Natural killer cell (primary cell): ENCODE results near the gene ART4. TPM values are rescaled to one million over a fixed set of nuclear protein-coding genes. Genes with fewer than 3 reads are reported as not detected.

ENCODE experiments used
- ATAC-seq, 3 donors: fragments of 150-1000 bp in 2 of 3; fragments of 200-7000 bp in 1 of 3; cut with Tn5 transposase; 1 replicate in 1 of 3; 2 replicates in 2 of 3; pipeline ENCODE4 v1.10.0; 2021; ENCODE audit warnings: mild to moderate bottlenecking in 2 of 3, moderate library complexity in 2 of 3
- DNase-seq, 2 donors: peaks; one replicate each; pipeline versions ENCODE4 v3.0.0 to v3.0.0-alpha.2; 2013 to 2021; ENCODE audit warnings: mixed read lengths in 1 of 2
- H3K27ac ChIP-seq: one replicate; pipeline ENCODE4 v1.5.1; 2013; ENCODE audit warnings: mild to moderate bottlenecking, low read length
- H3K27me3 ChIP-seq: one replicate; pipeline ENCODE4 v1.6.1; 2013; ENCODE audit warnings: low read length; ENCODE audit not compliant: control insufficient read depth, insufficient read depth
- H3K36me3 ChIP-seq: one replicate; pipeline ENCODE4 v1.6.1; 2013; ENCODE audit warnings: low read length; ENCODE audit not compliant: control insufficient read depth, insufficient read depth
- H3K4me1 ChIP-seq: one replicate; pipeline ENCODE4 v1.6.1; 2013; ENCODE audit warnings: low read length; ENCODE audit not compliant: control insufficient read depth, insufficient read depth
- H3K4me3 ChIP-seq: one replicate; pipeline ENCODE4 v1.5.1; 2013; ENCODE audit warnings: low read length
- H3K9me3 ChIP-seq: one replicate; pipeline ENCODE4 v1.6.1; 2013; ENCODE audit warnings: low read length; ENCODE audit not compliant: control insufficient read depth, insufficient read depth
- H3K27ac Mint-ChIP-seq, 2 donors: one replicate each; pipeline ENCODE4 v1.8.0; 2022; ENCODE audit warnings: mild to moderate bottlenecking in 2 of 2, mixed read lengths in 2 of 2, moderate library complexity in 1 of 2
- H3K27me3 Mint-ChIP-seq, 2 donors: one replicate each; pipeline ENCODE4 v1.8.0; 2022; ENCODE audit warnings: low read depth in 2 of 2, mixed read lengths in 2 of 2
- H3K36me3 Mint-ChIP-seq: one replicate; pipeline ENCODE4 v1.8.0; 2022; ENCODE audit warnings: mixed read lengths
- H3K4me1 Mint-ChIP-seq, 2 donors: one replicate each; pipeline ENCODE4 v1.8.0; 2022; ENCODE audit warnings: mixed read lengths in 2 of 2
- H3K4me3 Mint-ChIP-seq: one replicate; pipeline ENCODE4 v1.8.0; 2022; ENCODE audit warnings: mild to moderate bottlenecking, moderate library complexity, mixed read lengths
- H3K9me3 Mint-ChIP-seq, 2 donors: one replicate each; pipeline ENCODE4 v1.8.0; 2022; ENCODE audit warnings: mixed read lengths in 2 of 2
- CTCF ChIP-seq: fragments of 200-600 bp; IDR thresholded peaks from one replicate; pipeline ENCODE4 v1.8.0; 2022; ENCODE audit warnings: antibody characterized with exemption
- WGBS: methylation state at CpG from one replicate; pipeline ENCODE4 v1.1.7; 2013; ENCODE audit warnings: missing lambda C conversion rate; ENCODE audit not compliant: insufficient coverage; 5-methylcytosine and 5-hydroxymethylcytosine counted together
- intact Hi-C: fragments of 100-400 bp; cut with micrococcal nuclease; formaldehyde crosslinking; loops from one replicate; pipeline ENCODE4 v1.14.2; 2022
- total RNA-seq, 4 donors: library from RNA; stranded (reverse); fragments of 120-200 nt in 1 of 4; gene quantifications; one replicate each; pipeline versions ENCODE4 v1.2.3 to v1.2.4, GENCODE V29; 2013 to 2022

ART4 gene
- total RNA-seq, 3 donors from 2014 or later (not counting 1 experiment from before 2014, with no cell fraction given) = not detected

GRCh38 chr12:14810167-14810952 lies 33.0 kb downstream of the ART4 start:
- no peak overlapping the region for H3K27ac ChIP-seq
- Mint-ChIP-seq H3K27ac (no peak overlapping the region), H3K4me3 (no peak overlapping the region)

GRCh38 chr12:14803830-14804160 lies 39.5 kb downstream of the ART4 start:
- DNase-seq (no peak), ATAC-seq (peak; percentile 1 to 6 (median 4))
- Histone ChIP-seq H3K4me3 (peak overlapping the region; percentile 92), H3K4me1 (peaks cover 10% of the 10 kb centered on the region), H3K36me3 (peaks cover 14% of the 10 kb centered on the region), H3K27ac (peak overlapping the region; percentile 98), H3K9me3 (no peaks in the 10 kb centered on the region), H3K27me3 (no peaks in the 10 kb centered on the region)
- Mint-ChIP-seq H3K4me3 (no peak overlapping the region), H3K4me1 (peaks cover 0 to 15% of the 10 kb centered on the region in 2 donors), H3K9me3 (no peaks in the 10 kb centered on the region), H3K36me3 (peaks cover 9% of the 10 kb centered on the region), H3K27me3 (no peaks in the 10 kb centered on the region), H3K27ac (no peak overlapping the region)
- intact Hi-C loops = loop anchor here (1.0 to 10.0 kb wide), 5 partner anchors 29 to 1079 kb away; partner anchors contain the start of genes ARHGDIB and STRAP
- TF ChIP-seq CTCF = no peak
- WGBS = 0% methylated on average over 12 of the region's 12 CpGs

More at GRCh38 chr12:14810167-14810952, 33.0 kb downstream of the ART4 start:
- no peak for TF ChIP-seq CTCF
- intact Hi-C loops = no loop called here
- ATAC-seq (no peak), DNase-seq (no peak)
- Histone ChIP-seq H3K36me3 (no peaks in the 10 kb centered on the region), H3K4me1 (no peaks in the 10 kb centered on the region), H3K9me3 (no peaks in the 10 kb centered on the region), H3K4me3 (no peak overlapping the region), H3K27me3 (no peaks in the 10 kb centered on the region)
- Mint-ChIP-seq H3K9me3 (no peaks in the 10 kb centered on the region), H3K27me3 (peaks cover 7 to 11% of the 10 kb centered on the region in 2 donors), H3K36me3 (no peaks in the 10 kb centered on the region), H3K4me1 (no peaks in the 10 kb centered on the region)
- WGBS = 100% methylated on average over 2 of the region's 5 CpGs

- Mint-ChIP-seq H3K9me3 (no peaks in the 10 kb centered on the region), H3K27me3 (no peaks in the 10 kb centered on the region), H3K27ac (no peak within 1 kb of the TSS), H3K4me1 (peaks cover 0 to 15% of the 10 kb centered on the region in 2 donors), H3K36me3 (peaks cover 10% of the 10 kb centered on the region), H3K4me3 (no peak within 1 kb of the TSS)
- intact Hi-C loops = loop anchor here (1.0 to 10.0 kb wide), 5 partner anchors 29 to 1079 kb away; partner anchors contain the start of genes ARHGDIB and STRAP
- Histone ChIP-seq H3K4me1 (peaks cover 10% of the 10 kb centered on the region), H3K4me3 (peak within 1 kb of the TSS; percentile 92), H3K9me3 (no peaks in the 10 kb centered on the region), H3K27ac (peak within 1 kb of the TSS; percentile 98), H3K36me3 (peaks cover 19% of the 10 kb centered on the region), H3K27me3 (no peaks in the 10 kb centered on the region)
- TF ChIP-seq CTCF = no peak
- DNase-seq (peak; percentile 79 to 96), ATAC-seq (peak; percentile 88 to 98 (median 94))
- WGBS = under 1% methylated on average over 47 of the region's 50 CpGs
These were observed 40.1 kb downstream of the ART4 start, which contains the start of the genes C12orf60 and WBP11 for GRCh38 chr12:14803011-14803829. TSS of gene C12orf60 (plus strand) at chr12:14803670. CDS start at chr12:14822936, 19,266 bp downstream. TSS of gene WBP11 (minus strand) at chr12:14803478. CDS start at chr12:14801383, 2,095 bp downstream.
